ENCODE results near the gene IGFLR1. TPM values are rescaled to one million over a fixed set of nuclear protein-coding genes. Genes with fewer than 3 reads are reported as not detected.

Gene IGFLR1
- total RNA-seq, 4 donors from 2014 or later = 4.4 to 13.8 (median 5.9) TPM

GRCh38 chr19:35693835-35694599 is 48.2 kb downstream of the IGFLR1 start:
- TF ChIP-seq, protein P1, sequence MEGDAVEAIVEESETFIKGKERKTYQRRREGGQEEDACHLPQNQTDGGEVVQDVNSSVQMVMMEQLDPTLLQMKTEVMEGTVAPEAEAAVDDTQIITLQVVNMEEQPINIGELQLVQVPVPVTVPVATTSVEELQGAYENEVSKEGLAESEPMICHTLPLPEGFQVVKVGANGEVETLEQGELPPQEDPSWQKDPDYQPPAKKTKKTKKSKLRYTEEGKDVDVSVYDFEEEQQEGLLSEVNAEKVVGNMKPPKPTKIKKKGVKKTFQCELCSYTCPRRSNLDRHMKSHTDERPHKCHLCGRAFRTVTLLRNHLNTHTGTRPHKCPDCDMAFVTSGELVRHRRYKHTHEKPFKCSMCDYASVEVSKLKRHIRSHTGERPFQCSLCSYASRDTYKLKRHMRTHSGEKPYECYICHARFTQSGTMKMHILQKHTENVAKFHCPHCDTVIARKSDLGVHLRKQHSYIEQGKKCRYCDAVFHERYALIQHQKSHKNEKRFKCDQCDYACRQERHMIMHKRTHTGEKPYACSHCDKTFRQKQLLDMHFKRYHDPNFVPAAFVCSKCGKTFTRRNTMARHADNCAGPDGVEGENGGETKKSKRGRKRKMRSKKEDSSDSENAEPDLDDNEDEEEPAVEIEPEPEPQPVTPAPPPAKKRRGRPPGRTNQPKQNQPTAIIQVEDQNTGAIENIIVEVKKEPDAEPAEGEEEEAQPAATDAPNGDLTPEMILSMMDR (IDR thresholded peaks at IDR 0.05; ENCODE audit: low read depth) = no peak

- TF ChIP-seq, protein P1 (IDR thresholded peaks at IDR 0.05; ENCODE audit: low read depth) = no peak
Observed at GRCh38 chr19:35693422-35693821, 48.8 kb downstream of the IGFLR1 start.

GRCh38 chr19:35692010-35692409 is 50.2 kb downstream of the IGFLR1 start:
- TF ChIP-seq, protein P1 (IDR thresholded peaks at IDR 0.05; ENCODE audit: low read depth) = no peak

GRCh38 chr19:35689836-35690235 is 52.4 kb downstream of the IGFLR1 start:
- TF ChIP-seq, protein P1 (IDR thresholded peaks at IDR 0.05; ENCODE audit: low read depth) = no peak

Other genes with a start within 250 kb of the IGFLR1 start
- 1 to 10 TPM in 3 of 4 donors, under 1 TPM in 1; 0.94 to 7.3 (median 1.9) TPM for gene DMKN, start 228.8 kb downstream of the IGFLR1 start, total RNA-seq
- gene SBSN, start 214.1 kb downstream of the IGFLR1 start, total RNA-seq = not detected
- not detected for gene GAPDHS, start 209.0 kb downstream of the IGFLR1 start, total RNA-seq
- gene TMEM147, start 196.8 kb downstream of the IGFLR1 start, total RNA-seq = 10 to 100 TPM; 60.1 to 76.8 (median 73.6) TPM
- not detected for gene ATP4A, start 178.8 kb downstream of the IGFLR1 start, total RNA-seq
- gene PMIS2, start 156.3 kb downstream of the IGFLR1 start, total RNA-seq = not detected
- 1 to 10 TPM; 2.4 to 7.7 (median 3.4) TPM for gene HAUS5, start 129.7 kb downstream of the IGFLR1 start, total RNA-seq
- gene RBM42, start 113.4 kb downstream of the IGFLR1 start, total RNA-seq = 10 to 100 TPM; 27.7 to 55.4 (median 32.6) TPM
- 1 to 10 TPM in 2 of 4 donors, not detected in 2; 1.1 to 1.2 TPM for gene ETV2, start 100.7 kb downstream of the IGFLR1 start, total RNA-seq
- gene COX6B1, start 94.1 kb downstream of the IGFLR1 start, total RNA-seq = 100 to 1,000 TPM; 422 to 625 (median 529) TPM
- gene UPK1A, start 75.9 kb downstream of the IGFLR1 start, total RNA-seq = under 1 TPM in 1 of 4 donors, not detected in 3; 0.34 TPM
- under 1 TPM in 1 of 4 donors, not detected in 3; 0.33 TPM for gene ZBTB32, start 37.9 kb downstream of the IGFLR1 start, total RNA-seq
- 10 to 100 TPM in 3 of 4 donors, 1 to 10 TPM in 1; 7.3 to 26.6 (median 15.1) TPM for gene KMT2B, start 24.4 kb downstream of the IGFLR1 start, total RNA-seq
- gene U2AF1L4, start 3.0 kb upstream of the IGFLR1 start, total RNA-seq = 10 to 100 TPM; 14.8 to 30.5 (median 19.7) TPM
- 10 to 100 TPM; 23.4 to 71.3 (median 35.7) TPM for gene PSENEN, start 3.2 kb upstream of the IGFLR1 start, total RNA-seq
- gene LIN37, start 6.1 kb upstream of the IGFLR1 start, total RNA-seq = 10 to 100 TPM in 2 of 4 donors, 1 to 10 TPM in 2; 7.5 to 12.2 (median 10.0) TPM
- 100 to 1,000 TPM in 2 of 4 donors, 10 to 100 TPM in 2; 50.1 to 554 (median 117) TPM for gene HSPB6, start 14.6 kb upstream of the IGFLR1 start, total RNA-seq
- 1 to 10 TPM; 2.8 to 5.7 (median 3.5) TPM for gene PROSER3, start 15.7 kb upstream of the IGFLR1 start, total RNA-seq
- 10 to 100 TPM in 1 of 4 donors, 1 to 10 TPM in 2, under 1 TPM in 1; 0.33 to 12.2 (median 4.5) TPM for gene ARHGAP33, start 33.1 kb upstream of the IGFLR1 start, total RNA-seq
- not detected for gene PRODH2, start 70.4 kb upstream of the IGFLR1 start, total RNA-seq
- gene NPHS1, start 110.1 kb upstream of the IGFLR1 start, total RNA-seq = not detected
- gene KIRREL2, start 114.5 kb upstream of the IGFLR1 start, total RNA-seq = not detected
- 1 to 10 TPM in 2 of 4 donors, not detected in 2; 1.2 to 1.3 TPM for gene APLP1, start 126.1 kb upstream of the IGFLR1 start, total RNA-seq
- 10 to 100 TPM in 3 of 4 donors, 1 to 10 TPM in 1; 6.8 to 23.3 (median 13.6) TPM for gene NFKBID, start 158.1 kb upstream of the IGFLR1 start, total RNA-seq
- gene HCST, start 160.1 kb upstream of the IGFLR1 start, total RNA-seq = 10 to 100 TPM in 1 of 4 donors, 1 to 10 TPM in 2, not detected in 1; 2.9 to 72.6 (median 4.7) TPM
- 1,000 to 10,000 TPM in 1 of 4 donors, 100 to 1,000 TPM in 2, 10 to 100 TPM in 1; 99.8 to 1,341 (median 209) TPM for gene TYROBP, start 165.8 kb upstream of the IGFLR1 start, total RNA-seq
- gene LRFN3, start 193.9 kb upstream of the IGFLR1 start, total RNA-seq = 1 to 10 TPM; 2.5 to 6.6 (median 4.3) TPM